HG02970 (cell line): ENCODE results near the gene EIF3A.
"Not testable (repeated sequence)": the region's sequence is repeated elsewhere in the genome, so short reads cannot be mapped to it uniquely, and the experiment has no call there.

Experiments used
- ATAC-seq: cut with Tn5 transposase; IDR thresholded peaks from one replicate; pipeline ENCODE4 v1.9.1; 2021; ENCODE audit warnings: mild to moderate bottlenecking, moderate library complexity, moderate number of reproducible peaks; ENCODE audit not compliant: unreplicated experiment, low FRiP score

The EIF3A gene

DNA sequence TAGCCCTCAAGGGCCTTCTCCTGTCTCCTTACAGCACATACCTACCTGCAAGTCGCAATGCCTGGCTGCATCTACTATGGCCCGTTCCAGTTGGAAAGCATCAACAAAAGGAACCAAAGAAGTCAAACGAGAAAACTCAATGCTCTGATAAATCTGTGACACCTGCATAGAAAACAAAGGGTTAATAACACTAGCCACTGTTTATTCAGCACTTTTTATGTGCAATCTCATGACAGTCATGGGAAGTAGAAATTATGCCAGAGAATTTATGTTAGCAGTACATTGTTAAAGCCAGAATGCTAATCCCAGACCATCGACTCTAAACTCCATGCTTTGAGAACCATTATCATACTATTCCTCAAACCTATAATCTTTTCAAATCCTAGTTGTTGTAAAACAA, 21.1 kb downstream of the EIF3A start:
- ATAC-seq = no peak

DNA sequence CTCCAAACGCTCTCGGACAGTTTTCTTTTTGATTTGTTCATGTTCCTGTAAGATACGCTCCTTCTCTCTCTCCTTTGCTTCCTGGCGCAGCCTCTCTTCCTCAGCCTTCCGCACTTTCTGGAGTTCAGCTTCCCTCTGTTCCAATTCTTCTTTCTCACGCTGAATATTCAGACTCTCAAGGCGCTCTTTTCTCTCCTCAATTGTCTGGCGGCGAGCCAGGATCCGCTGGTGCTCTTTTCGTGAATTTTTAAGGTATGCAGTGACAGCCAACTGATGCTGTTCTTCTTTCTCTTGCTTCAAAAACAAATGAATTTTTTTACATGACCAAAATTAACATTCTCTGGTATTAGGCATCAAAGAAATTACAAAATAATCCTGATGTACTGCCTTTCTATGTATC, 22.6 kb downstream of the EIF3A start:
- no peak for ATAC-seq

DNA sequence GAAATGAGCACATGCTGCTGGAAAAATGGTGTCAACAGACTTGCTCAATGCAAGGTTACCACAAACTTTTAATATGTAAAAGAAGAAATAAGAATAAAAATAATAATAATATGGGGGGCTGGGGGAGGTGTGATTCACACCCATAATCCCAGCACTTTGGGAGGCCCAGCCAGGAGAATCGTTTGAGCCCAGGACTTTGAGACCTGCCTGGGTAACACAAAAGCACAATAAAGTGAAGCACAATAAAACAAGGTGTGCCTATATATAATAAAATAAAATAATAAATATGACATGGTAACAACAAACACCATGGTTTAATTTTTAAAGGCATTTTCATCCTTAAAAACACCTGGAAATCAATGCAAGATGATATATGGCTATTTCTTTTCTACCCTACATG, 25.1 kb downstream of the EIF3A start:
- no peak for ATAC-seq

DNA sequence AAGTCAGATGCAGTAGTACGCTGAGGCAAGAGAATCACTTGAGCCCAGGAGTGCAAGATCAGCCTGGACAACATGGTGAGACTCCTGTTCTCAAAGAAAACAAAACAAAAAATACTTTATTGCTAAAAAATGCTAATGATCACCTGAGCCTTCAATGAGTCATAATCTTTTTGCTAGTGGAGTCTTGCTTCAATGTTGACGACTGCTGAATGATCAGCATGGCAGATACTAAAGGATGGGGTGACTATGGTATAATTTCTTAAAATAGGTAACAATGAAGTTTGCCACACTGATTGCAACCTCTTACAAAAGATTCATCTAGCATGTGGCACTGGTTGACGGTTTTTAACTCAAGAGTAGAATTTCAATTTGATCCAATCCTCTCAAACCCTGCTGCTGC, 28.8 kb downstream of the EIF3A start:
- ATAC-seq = no peak

DNA sequence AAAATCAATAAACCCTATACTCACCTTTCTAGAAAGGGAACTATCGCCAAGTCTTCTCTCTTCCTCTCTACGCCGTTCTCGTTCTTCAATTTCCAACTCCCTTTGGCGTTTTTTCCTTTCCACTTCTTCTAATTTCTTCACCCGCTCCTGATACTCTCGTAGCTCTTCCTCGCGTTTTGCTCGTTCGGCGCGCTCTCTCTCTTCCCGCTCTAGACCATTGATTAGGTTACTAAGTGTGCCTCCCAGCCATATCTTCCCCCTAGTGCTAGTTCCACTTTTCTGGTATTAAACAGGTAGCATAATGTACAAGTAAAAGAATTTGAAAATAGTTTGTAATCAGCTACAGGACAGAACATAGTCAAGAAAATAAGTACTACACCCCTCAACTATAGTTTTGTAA, 30.8 kb downstream of the EIF3A start:
- no peak for ATAC-seq

DNA sequence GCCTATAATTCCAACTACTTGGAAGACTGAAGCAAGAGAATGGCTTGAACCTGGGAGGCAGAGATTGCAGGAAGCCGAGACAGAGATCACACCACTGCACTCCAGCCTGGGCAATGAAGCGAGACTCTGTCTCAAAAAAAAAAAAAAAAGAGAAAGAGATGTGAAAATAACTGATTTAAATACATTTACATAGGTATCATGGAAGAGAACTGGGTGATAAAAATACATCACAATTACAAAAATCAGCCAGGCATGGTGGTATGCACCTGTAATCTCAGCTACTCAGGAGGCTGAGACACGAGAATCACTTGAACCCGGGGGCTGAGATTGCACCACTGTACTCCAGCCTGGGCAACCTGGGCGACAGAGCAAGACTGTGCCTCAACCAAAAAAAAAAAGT, 31.3 kb downstream of the EIF3A start:
- ATAC-seq = no peak

DNA sequence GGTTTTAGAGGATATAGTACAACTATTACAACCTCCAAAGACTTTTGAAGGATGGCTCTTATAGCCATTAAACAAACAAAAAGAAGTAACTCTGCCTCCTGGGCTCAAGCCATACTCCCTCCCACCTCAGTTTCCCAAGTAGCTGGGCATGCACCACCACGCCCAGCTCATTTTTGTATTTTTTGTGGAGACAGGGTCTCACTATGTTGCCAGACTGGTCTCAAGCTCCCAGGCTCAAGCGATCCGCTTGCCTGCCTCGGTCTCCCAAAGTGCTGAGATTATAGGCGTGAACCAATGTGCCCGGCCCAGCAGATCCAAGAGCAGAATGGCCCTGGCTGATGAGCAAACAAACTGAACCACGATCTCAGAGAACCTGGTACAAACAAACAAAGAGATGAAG, 35.1 kb downstream of the EIF3A start:
- no peak for ATAC-seq

DNA sequence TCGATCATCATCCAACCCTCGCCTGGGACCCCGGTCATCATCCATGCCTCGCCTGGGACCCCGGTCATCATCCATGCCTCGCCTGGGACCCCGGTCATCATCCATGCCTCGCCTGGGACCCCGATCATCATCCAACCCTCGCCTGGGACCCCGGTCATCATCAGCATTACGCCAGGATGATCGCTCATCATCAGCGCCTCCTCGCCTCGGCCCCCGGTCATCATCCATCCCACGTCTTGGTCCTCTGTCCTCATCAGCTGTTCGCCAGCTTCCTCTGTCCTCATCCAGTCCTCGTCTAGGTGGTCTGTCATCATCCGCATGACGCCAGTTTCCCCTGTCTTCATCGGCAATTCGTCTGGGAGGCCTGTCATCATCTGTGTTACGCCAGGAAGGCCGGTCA, 38.4 kb downstream of the EIF3A start:
- no peak for ATAC-seq

DNA sequence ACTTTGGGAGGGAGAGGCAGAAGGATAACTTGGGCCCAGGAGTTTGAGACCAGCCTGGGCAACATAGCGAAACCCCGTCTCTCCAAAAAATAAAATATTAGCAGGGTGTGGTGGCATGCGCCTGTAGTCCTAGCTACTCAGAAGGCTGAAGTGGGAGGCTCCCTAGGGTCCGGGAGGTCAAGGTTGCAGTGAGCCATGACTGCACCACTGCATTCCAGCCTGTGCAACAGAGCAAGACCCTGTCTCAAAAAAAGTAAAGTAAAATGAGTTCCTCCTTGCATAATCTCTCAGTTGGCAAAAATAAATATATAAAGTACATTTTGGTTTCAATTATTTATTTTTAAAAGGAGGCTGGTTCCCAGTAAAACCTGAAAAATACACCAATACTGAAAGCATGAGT, 39.3 kb downstream of the EIF3A start:
- ATAC-seq = no peak

DNA sequence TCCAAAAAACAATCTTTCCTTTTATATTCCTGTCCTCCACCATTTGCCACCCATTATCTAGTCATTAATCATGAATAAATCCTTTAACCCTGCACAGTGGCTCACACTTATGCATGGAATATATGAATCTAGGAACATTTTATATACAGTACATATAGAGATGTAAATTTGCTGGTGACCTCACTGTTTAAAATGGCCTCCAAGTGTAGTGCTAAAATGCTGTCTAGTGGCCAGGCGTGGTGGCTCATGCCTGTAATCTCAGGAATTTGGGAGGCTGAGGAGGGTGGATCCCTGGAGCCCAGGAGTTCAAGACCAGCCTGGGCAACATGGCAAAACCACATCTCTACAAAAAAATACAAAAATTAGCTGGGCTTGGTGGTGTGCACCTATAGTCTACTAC, 41.5 kb downstream of the EIF3A start:
- ATAC-seq = no peak

DNA sequence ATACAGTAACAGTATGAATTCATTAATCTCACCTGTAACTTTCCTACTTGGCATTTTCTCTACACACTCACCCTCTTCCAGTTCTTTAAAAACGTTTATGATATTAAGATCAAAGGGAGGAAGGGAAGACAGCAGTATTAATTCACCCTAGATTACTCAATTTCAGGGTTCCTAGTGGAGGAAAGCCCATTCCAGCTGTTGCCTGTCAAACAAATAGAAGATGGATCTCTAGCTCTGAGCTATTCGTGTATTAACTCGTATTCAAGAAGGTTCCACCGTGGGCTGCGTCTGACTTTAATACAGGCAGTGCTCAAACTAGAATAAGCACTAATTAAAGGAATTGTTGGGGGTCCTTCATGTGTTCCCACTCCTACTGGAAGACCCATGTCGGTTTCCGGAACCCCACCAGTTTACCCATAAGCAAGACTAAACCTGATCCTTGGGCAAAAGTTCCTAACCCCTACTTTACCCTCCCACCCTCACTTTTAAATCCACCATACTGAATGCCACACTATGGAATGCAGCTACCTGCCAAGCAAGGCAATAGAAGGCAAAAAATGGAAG, 49.0 kb downstream of the EIF3A start:
- no peak for ATAC-seq

DNA sequence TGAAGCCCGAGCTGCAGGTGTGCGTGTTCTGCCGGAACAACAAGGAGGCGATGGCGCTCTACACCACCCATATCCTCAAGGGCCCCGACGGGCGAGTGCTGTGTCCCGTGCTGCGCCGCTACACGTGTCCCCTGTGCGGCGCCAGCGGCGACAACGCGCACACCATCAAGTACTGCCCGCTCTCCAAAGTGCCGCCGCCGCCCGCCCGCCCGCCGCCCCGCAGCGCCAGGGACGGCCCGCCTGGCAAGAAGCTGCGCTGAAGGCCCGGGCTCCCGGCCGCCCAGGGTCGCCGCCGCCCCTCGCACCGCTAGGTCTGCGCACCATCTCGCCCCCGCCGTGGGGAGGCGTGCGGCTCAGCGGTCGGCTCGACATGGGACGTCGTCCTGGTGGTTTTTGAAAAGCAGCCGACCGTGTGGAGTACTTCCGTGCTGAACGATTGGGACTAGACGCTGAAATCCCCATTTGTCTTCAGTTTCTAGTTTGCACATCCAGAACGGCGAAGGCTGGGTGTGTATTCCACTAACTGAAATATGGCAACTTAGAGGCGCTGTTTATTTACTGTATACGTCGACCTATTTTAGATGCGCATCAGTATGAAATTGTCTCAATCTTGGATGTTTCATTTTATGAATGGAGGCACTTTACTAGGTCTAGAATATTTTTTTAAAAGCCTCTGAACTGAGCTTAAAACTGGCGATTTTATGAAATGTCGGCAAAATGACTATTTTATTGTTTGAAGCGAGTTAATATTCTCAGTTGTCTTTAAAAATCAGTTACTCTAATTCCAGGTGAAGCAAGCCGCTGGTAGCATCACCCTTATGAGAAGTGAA, 50.0 kb downstream of the EIF3A start:
- peak; percentile 37 for ATAC-seq

DNA sequence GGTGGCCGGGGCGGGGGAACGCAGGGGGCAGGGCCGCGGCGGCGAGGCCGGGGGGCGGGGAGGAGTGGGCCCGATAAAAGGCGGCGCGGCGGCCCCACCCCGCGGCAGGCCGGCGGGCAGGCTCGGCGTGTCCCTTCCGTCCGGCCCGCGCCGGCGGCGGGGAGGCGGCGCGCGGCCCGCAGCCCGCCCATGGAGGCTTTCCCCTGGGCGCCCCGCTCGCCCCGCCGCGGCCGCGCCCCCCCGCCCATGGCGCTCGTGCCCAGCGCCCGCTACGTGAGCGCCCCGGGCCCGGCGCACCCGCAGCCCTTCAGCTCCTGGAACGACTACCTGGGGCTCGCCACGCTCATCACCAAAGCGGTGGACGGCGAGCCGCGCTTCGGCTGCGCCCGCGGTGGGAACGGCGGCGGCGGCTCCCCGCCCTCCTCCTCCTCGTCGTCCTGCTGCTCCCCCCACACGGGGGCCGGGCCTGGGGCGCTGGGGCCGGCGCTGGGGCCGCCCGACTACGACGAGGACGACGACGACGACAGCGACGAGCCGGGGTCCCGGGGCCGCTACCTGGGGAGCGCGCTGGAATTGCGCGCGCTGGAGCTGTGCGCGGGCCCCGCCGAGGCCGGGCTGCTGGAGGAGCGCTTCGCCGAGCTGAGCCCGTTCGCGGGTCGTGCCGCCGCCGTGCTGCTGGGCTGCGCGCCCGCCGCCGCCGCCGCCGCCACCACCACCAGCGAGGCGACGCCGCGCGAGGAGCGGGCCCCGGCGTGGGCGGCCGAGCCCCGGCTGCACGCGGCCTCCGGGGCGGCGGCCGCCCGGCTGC, 50.8 kb downstream of the EIF3A start, which contains the start of gene NANOS1:
NANOS1 (plus strand) TSS at position 102 of the 808 bp plus-strand sequence; CDS start at position 190, 88 bp downstream.
- peak; percentile 25 for ATAC-seq

DNA sequence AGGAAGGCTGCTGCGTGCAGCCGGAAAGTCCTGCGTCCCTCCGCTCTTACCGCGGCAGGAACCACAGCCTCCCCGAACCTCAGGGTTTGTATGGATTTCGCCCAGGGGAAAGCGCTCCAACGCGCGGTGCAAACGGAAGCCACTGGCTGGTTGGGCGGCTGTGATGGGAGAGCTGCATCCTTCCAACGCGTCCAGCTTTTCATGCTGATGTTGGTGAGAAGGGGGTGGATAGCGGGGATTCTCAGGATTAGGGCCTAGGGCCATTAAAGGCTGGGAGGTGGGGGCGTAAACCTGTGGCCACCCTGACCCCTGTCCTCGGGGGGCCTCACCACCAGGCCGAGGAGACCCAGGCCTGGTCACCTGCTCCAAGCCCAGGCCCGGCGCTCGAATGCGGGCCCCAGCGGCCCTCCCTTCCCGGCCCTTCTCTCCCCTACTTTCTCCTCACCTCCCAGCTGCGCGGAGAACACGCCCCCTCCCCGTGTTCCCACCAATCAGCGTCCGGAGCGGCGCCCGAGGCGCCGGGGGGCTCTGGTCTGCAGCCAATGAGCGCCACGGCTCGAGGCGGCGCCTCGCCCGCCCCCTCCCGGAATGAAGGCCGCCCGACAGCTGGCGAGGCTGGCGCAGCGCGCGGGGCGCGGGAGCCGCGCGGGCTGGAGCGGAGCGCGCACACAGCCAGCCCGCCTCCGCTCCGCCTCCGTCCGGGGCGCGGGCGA, 51.6 kb downstream of the EIF3A start:
- peak; percentile 45 for ATAC-seq

DNA sequence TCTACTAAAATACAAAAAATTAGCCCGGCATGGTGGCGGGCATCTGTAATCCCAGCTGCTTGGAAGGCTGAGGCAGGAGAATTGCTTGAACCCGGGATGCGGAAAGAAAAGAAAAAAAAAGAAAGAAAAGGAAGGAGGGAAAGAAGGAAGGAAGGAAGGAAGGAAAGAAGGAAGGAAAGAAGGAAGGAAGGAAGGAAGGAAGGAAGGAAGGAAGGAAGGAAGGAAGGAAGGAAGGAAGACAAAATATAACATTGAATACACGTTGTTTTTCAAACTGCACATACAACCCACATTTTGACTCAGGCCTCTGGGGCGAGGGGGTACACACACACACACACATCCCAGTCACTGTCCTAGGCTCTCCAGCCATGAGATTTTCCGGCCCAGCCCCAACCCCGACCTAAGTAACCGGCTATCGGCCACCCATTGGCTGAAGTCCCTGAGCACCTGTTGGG, 52.1 kb downstream of the EIF3A start:
- not testable (repeated sequence) for ATAC-seq

DNA sequence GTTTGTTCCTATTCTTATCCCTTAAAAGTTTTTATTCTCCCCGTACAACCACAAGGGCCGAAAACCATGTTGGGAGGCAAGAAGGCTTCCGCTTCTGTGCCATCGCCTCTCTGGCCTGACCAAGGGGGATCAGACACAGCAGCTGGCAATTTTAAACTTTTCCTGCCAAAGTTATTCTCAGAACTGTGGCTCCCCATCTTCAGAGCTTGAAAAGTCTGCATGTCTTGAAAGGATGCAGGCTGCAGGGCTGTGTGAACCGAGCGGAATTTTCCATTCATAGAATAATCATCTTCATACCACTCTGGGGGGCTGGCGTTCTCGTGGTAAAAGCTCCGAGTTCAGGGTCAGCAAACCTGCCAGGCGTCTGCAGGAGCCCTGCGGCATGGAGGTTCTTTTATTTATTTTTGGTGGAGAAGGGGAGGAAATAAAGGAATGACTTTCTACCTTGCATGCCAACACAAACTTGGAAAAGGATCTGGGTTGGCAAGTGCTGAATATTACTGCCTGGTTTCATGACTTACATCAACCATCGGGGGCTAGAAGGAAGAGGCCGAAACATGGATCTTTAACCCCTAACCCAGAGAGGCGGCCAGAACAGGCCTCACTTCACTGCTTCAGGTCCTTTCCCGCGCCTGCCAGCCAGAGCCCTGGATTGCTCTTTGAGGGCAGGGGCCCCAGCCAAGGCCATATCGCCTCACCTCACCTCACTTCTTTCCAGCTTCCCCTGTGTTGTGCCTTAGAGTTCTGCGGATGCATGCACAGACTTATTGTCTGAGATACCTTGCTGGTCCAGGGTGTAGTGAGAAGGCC, 54.1 kb downstream of the EIF3A start:
- ATAC-seq = no peak

DNA sequence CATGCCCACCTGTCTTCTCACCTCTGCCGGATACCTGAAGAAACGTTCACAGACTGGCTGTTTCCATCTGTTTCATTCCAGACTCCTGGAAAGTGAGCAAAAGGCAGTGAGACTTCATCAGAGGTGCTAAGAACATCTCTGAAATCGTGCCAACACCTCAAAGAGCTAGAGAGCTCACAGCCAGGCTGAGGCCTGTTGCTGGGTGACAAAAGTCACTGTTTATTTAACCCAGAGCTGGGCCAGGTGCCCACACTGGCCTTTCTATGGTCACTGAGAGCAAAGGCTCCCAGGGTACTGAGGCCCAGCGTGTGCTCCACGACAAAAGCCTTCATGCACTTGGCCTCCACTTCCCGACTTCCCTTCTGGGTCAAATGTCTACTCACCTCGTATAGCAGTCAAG, 54.8 kb downstream of the EIF3A start:
- ATAC-seq = no peak

DNA sequence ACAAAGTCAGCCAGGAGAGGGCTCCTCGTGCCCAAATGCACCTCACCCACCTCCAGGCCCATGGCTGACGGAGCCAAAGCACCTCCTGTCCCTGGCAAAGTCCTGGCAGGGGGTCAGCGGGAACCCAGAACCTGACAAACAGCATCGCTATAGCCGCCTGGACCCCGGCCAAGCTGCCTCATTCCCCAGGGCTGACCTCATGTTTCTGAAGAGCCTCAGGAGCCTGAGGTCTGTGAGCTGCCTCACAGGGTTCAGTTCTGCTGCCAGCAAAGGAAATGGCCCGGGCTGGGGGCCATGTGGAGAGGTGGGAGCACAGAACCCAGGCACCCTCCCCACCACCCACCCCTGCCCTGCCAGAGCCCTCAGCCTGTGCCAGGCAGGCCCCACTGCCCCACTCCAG, 55.3 kb downstream of the EIF3A start:
- no peak for ATAC-seq

DNA sequence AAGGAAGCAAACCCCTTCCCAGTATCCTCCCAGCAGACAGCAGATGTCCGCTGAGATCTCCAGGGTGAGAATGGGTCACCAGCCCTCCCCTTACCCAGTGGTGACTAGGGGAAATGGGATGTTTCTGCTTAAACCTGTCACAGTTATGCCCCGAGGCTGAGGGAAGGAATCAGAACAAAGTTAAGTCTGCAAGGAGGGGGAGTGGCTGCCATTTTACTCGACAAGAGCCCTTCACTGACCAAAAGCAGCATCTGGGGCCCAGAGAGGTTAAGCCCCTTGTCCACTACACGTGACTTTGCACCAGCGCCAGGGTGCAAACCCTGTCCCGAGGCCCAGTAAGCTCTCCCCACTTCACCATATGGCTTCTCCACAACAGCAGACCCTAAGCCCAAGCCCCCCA, 55.7 kb downstream of the EIF3A start:
- ATAC-seq = no peak

DNA sequence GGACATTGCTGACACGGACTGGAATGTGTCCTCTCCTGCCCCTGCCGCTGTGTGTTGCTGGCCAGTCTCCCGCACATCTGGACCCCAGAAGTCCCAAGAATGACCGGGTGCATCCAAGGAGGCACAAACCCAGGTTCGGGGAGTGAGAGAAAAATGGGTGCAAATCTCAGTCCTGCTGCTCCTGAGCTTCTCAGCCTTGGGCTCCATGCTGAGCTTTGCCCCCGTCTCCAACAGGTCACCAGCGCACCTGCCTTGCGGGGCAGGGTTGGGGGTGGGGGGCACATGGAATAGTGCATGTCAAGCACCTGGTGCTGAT, 57.1 kb downstream of the EIF3A start:
- no peak for ATAC-seq
